Keratinocyte (primary cell): Measurements from ENCODE around the gene AAGAB.

ENCODE experiments used
- CTCF ChIP-seq, 3 experiments: IDR thresholded peaks in 1 of 3; conservative IDR thresholded peaks in 1 of 3; optimal IDR thresholded peaks in 1 of 3; 2 replicates in 2 of 3; 3 replicates in 1 of 3; pipeline versions ENCODE3 to v1.5.1; 2011; ENCODE audit warnings: low read length in 3 of 3, mild to moderate bottlenecking in 3 of 3, moderate library complexity in 2 of 3, control low read depth in 1 of 3, inconsistent platforms in 1 of 3; ENCODE audit not compliant: insufficient read depth in 2 of 3; ENCODE audit errors: extremely low read depth in 1 of 3
- EZH2 ChIP-seq: IDR thresholded peaks from one replicate; pipeline ENCODE4 v1.6.1; 2012; ENCODE audit warnings: inconsistent platforms, mild to moderate bottlenecking, low read length, moderate library complexity

DNA sequence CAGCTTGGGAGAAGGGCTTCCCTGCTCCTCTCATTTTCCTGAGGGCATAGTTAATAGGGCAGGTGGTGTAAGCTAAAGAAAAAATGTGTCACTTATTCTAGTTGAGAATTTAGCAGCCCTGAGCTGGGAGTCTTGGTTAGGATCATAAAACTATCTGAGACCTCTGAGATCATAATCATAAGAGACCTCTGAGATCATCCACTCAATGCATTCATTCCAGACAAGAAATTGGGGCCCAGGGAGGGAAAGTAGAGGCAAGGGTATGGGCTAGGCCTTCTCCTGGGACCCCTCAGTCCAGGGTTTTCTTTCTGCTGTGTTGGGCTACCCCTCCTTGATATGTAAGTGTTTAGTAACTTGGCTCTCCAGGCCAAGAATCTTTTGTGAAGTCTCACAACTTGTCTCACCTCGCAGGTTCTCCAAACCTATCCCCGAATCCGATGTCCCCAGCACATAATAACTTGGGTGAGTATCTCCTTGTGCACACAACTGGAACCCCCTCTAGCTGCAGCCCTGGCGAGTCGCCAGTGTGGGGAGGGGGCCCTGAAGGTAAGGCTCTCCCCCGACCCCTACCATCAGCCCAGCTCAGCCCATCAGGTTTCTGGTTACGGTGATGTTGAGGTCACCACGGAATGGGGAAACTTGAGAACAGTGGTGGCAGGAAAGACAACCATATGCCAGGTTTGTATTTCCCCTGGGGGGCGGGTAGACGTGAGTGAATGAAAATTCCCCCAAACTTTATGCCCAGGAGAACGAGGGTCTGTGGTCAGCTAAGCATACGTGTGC is 84.1 kb downstream of the AAGAB start:
- no peak for TF ChIP-seq CTCF (optimal IDR thresholded peaks at IDR 0.05 in 1 of 3, IDR thresholded peaks at IDR 0.05 in 1 of 3, conservative IDR thresholded peaks at IDR 0.05 in 1 of 3; ENCODE audit: extremely low read depth in 1 of 3, insufficient read depth in 2 of 3, low read length in 3 of 3)
- TF ChIP-seq EZH2: no peak
